Measurements from ENCODE around the gene HOXD10.
A peak's percentile ranks its signal among the peaks of the same experiment; 100 is the strongest.

HOXD10 gene

GRCh38 chr2:176106581-176107539 is 9.7 kb upstream of the HOXD10 start, which contains the start of gene HOXD11:
HOXD11 (plus strand) TSS chr2:176107280; CDS start chr2:176107356, 76 bp downstream.
- H3K36me3 Mint-ChIP-seq = peaks cover 1% of the 10 kb centered on the region
- peak within 1 kb of the TSS; percentile 2 for H3K27ac Mint-ChIP-seq

DNA sequence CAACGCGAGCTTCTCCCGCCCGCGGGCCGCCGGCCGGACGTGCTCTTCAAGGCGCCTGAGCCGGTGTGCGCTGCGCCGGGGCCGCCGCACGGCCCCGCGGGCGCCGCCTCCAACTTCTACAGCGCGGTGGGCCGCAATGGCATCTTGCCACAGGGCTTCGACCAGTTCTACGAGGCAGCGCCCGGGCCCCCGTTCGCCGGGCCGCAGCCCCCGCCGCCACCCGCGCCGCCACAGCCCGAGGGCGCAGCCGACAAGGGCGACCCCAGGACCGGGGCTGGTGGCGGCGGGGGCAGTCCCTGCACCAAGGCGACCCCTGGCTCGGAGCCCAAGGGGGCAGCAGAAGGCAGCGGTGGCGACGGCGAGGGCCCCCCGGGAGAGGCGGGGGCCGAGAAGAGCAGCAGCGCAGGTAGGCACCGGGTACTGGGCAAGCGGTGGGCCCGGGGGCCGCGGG is 8.8 kb upstream of the HOXD10 start:
- Mint-ChIP-seq H3K9me3 (no peaks in the 10 kb centered on the region), H3K4me1 (peaks cover 17% of the 10 kb centered on the region), H3K27ac (no peak overlapping the region), H3K36me3 (peaks cover 1% of the 10 kb centered on the region), H3K4me3 (no peak overlapping the region), H3K27me3 (peaks cover 65% of the 10 kb centered on the region)

More at GRCh38 chr2:176106581-176107539, 9.7 kb upstream of the HOXD10 start, which contains the start of gene HOXD11:
- peaks cover 68% of the 10 kb centered on the region for H3K27me3 Mint-ChIP-seq
- H3K4me3 Mint-ChIP-seq = peak within 1 kb of the TSS; percentile 67
- no peaks in the 10 kb centered on the region for H3K9me3 Mint-ChIP-seq
- peaks cover 17% of the 10 kb centered on the region for H3K4me1 Mint-ChIP-seq

GRCh38 chr2:176109192-176109901 is 7.2 kb upstream of the HOXD10 start:
- Mint-ChIP-seq H3K27me3 (peaks cover 67% of the 10 kb centered on the region), H3K4me1 (peaks cover 14% of the 10 kb centered on the region), H3K27ac (no peak overlapping the region), H3K9me3 (no peaks in the 10 kb centered on the region), H3K36me3 (peaks cover 1% of the 10 kb centered on the region), H3K4me3 (no peak overlapping the region)

- H3K36me3 Mint-ChIP-seq = peaks cover 1% of the 10 kb centered on the region
- H3K27me3 Mint-ChIP-seq = peaks cover 64% of the 10 kb centered on the region
- H3K4me1 Mint-ChIP-seq = peaks cover 14% of the 10 kb centered on the region
- H3K9me3 Mint-ChIP-seq = no peaks in the 10 kb centered on the region
- no peak overlapping the region for H3K4me3 Mint-ChIP-seq
- H3K27ac Mint-ChIP-seq = no peak overlapping the region
Measured at GRCh38 chr2:176109946-176110345, 6.6 kb upstream of the HOXD10 start.

DNA sequence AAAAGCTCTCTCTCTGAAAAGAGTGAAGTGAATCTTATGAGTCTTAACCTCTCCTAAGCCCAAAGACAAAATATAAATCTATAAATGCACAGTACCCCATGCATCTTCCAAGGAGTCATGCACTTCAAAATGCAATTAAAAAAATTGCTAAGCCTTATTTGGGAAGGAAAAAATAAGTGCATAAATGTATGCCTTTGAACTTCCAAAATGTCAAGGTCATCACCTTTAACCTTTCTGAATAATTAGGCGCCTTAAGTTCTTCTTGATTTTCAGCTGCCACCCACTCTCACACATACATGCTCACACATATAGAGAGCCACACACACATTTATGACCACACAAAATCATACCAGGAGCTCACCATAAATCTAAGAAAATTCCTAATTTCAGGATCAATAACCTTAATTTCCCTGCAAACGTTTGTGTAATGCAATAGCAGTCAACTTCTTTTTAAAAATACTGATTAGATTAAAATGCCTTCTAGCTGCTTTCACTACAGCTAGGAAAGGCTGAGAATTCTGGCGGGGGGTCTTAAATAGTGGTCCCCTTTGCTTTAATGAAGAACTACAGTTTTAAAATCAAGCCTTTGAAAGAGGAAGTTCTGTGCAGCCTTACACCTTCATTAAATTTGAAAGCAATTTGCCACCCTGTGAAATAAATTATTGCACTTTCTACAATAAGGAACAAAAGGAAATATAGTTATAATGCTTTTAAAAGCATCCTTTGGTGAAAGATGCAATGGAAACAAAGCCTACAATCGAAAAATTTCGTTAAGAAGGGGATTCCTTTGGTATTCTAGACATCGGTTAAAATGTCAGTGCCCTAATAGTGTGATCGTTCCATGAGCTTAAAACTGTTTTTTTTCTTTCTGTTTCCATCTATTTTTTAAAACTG is 5.9 kb upstream of the HOXD10 start:
- Mint-ChIP-seq H3K9me3 (no peaks in the 10 kb centered on the region), H3K27me3 (peaks cover 61% of the 10 kb centered on the region), H3K4me1 (peaks cover 13% of the 10 kb centered on the region), H3K27ac (no peak overlapping the region), H3K4me3 (no peak overlapping the region), H3K36me3 (peaks cover 1% of the 10 kb centered on the region)

DNA sequence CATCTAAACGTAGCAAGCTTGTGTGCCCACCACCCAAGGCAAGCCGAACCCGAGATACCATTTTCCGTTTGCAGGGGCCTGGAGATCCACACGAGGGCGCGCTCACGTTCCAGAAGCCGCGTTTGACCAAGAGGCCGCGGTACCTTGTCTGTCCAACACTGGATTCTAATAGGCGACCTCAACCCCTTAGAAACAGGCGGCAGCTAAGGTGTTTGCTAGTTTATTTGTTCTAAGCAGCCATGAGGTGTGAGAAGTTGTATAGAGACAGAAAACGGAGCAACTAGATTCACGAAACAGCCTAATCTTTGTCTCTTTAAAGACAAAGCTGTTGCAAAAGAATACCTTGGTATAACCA is 5.3 kb upstream of the HOXD10 start:
- Mint-ChIP-seq H3K36me3 (peaks cover 1% of the 10 kb centered on the region), H3K9me3 (no peaks in the 10 kb centered on the region), H3K27me3 (peaks cover 58% of the 10 kb centered on the region), H3K4me1 (peaks cover 7% of the 10 kb centered on the region), H3K4me3 (no peak overlapping the region), H3K27ac (no peak overlapping the region)

- peaks cover 62% of the 10 kb centered on the region for H3K27me3 Mint-ChIP-seq
- no peak overlapping the region for H3K27ac Mint-ChIP-seq
- H3K36me3 Mint-ChIP-seq = peaks cover 2% of the 10 kb centered on the region
- H3K4me1 Mint-ChIP-seq = peaks cover 5% of the 10 kb centered on the region
- H3K9me3 Mint-ChIP-seq = peaks cover 3% of the 10 kb centered on the region
- no peak overlapping the region for H3K4me3 Mint-ChIP-seq
Measured at GRCh38 chr2:176111846-176112374, 4.7 kb upstream of the HOXD10 start.

DNA sequence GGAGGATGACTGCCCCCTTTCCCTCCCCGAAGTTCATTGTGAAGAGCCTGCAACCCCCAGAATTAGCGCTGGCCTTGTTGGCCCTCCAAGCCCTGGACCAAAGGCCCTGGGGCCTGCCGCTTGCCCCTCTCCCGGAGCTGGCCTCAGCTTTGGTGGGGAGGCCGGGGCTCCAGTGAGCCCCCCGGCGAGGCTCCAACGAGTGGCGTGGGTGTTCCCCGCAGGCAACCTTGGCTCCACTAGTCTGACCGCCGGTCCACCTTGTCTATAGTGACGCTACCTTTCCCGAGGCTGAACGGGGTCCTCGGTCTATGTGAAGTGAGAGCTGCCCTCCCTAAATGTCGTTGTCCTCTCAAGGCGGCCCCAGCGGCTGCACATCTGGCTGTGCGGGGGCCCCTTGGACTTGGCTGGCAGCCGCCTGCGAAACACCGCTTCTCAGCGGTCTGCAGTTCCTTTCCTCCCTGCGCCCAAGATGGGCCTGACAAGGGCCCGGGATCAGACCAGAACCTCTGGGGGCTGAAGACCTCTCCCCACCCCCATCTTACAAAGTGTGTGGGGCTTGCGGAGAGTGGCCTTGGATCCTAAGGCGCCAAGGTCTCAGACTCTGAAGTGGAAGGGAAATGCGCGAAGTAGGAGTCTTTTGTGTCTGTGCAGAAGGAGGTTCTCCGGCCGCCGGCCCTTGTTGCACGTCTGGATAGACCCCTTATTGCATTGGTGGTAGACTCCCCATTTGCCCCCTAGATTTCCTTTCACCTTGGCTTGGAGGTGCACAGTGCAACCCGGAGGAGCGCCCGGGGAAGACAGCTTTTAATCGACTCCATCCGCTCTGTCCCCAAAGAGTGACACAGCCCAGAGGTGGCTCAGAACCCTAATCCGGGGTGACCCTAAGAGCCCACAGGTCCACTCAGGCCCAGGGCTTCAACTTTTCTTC is 3.9 kb upstream of the HOXD10 start:
- H3K27ac Mint-ChIP-seq = no peak overlapping the region
- H3K4me3 Mint-ChIP-seq = no peak overlapping the region
- H3K4me1 Mint-ChIP-seq = peaks cover 5% of the 10 kb centered on the region
- peaks cover 2% of the 10 kb centered on the region for H3K36me3 Mint-ChIP-seq
- peaks cover 64% of the 10 kb centered on the region for H3K27me3 Mint-ChIP-seq
- H3K9me3 Mint-ChIP-seq = peaks cover 6% of the 10 kb centered on the region

DNA sequence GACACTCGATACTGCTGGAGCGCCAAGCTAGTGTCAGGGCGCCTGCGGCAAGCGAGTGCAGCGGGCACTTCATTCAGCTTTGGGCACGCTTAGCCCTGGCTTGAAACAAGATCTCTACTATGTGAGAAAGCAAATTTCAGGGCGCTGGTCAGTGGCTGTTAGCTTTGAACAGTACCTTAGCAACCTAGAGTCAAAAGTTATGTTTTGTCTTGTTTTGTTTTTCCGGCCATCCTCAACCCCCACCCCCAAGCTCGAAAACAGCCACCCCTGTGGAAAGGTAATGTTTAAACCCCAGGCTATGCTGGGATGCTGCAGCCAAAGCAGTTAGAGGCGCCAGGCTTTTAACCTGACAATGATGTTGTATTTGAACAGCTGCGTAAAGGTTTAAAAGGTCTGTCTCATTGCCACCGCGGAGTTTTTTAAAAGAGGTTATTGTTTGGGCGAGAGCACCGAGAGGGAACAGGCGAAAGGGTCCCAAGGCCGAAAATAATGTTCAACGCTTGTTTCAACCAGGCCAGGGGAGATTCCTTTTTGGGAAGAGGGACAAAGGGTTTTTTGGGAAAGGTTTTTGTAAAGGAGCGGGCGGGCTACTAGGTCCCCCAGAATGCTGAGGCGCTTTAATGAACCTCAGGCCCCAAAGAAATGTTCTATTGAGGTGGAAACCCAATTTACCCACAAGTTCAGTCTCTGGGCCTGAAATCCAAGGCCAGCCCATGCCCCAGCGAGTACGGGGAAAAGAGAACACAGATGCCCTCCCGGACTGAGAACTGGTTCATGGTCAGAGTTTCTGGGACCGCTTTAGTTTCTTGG is 2.3 kb upstream of the HOXD10 start:
- peaks cover 11% of the 10 kb centered on the region for H3K9me3 Mint-ChIP-seq
- peaks cover 2% of the 10 kb centered on the region for H3K36me3 Mint-ChIP-seq
- H3K4me1 Mint-ChIP-seq = peaks cover 3% of the 10 kb centered on the region
- no peak overlapping the region for H3K27ac Mint-ChIP-seq
- peaks cover 70% of the 10 kb centered on the region for H3K27me3 Mint-ChIP-seq
- H3K4me3 Mint-ChIP-seq = no peak overlapping the region

- H3K4me3 Mint-ChIP-seq = no peak overlapping the region
- no peaks in the 10 kb centered on the region for H3K4me1 Mint-ChIP-seq
- H3K36me3 Mint-ChIP-seq = peaks cover 2% of the 10 kb centered on the region
- peaks cover 71% of the 10 kb centered on the region for H3K27me3 Mint-ChIP-seq
- H3K27ac Mint-ChIP-seq = peak overlapping the region; percentile 55
- peaks cover 11% of the 10 kb centered on the region for H3K9me3 Mint-ChIP-seq
Measured at GRCh38 chr2:176114930-176115625, 1.5 kb upstream of the HOXD10 start.

DNA sequence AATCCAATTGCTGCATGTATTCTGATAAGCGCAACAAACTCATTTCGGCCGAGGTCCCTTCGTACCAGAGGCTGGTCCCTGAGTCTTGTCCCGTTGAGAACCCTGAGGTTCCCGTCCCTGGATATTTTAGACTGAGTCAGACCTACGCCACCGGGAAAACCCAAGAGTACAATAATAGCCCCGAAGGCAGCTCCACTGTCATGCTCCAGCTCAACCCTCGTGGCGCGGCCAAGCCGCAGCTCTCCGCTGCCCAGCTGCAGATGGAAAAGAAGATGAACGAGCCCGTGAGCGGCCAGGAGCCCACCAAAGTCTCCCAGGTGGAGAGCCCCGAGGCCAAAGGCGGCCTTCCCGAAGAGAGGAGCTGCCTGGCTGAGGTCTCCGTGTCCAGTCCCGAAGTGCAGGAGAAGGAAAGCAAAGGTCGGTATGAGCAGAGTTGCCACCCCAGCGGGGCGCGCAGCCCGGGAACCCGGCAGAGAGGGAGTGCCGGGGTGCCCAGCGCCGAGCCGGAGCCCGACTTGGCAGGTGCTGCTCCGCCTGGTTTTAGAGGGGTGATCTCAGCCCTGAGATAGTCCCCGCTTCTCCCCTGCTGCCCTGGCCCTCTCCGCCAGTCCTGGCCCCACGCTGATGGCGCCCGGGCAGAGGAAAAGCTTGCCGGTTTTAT is 714 bp downstream of the HOXD10 start:
- H3K4me1 Mint-ChIP-seq = no peaks in the 10 kb centered on the region
- peaks cover 11% of the 10 kb centered on the region for H3K9me3 Mint-ChIP-seq
- peaks cover 2% of the 10 kb centered on the region for H3K36me3 Mint-ChIP-seq
- peaks cover 68% of the 10 kb centered on the region for H3K27me3 Mint-ChIP-seq
- peak overlapping the region; percentile 79 for H3K27ac Mint-ChIP-seq
- H3K4me3 Mint-ChIP-seq = no peak overlapping the region

DNA sequence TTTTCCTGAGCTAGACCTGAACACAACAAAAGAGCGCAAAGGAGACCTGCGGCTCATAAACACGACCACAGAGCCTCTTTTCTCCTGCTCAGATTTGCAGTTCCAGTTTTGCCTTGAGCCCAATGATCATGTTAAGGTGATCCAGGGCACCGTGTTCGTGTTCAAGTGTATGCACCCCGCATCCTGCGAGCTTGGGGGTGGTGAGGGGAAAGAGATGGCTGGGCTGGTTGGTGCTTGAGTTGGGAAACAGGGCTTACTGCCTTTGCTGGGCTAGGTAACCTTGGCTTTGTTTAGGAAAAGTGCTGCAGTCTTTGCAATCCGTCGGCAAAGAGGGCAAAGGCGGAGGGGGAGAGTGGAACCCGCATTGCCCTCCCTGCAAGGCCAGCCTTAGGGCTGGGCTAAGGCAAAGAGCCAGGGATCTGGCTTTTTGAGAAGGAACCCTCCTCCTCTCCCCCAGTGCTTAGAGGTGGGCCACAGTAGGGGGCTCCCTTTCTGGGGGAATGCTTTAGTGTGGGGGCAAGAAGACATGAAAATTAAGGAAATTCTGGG is 1.3 kb downstream of the HOXD10 start:
- H3K4me3 Mint-ChIP-seq = no peak overlapping the region
- peaks cover 11% of the 10 kb centered on the region for H3K9me3 Mint-ChIP-seq
- peaks cover 2% of the 10 kb centered on the region for H3K36me3 Mint-ChIP-seq
- H3K27me3 Mint-ChIP-seq = peaks cover 66% of the 10 kb centered on the region
- peak overlapping the region; percentile 66 for H3K27ac Mint-ChIP-seq
- no peaks in the 10 kb centered on the region for H3K4me1 Mint-ChIP-seq

Data from activated naive CD4-positive, alpha-beta T cell treated with anti-CD3 and anti-CD28 coated beads, Interleukin-2, amount 50 U/mL, for 24 hours (primary cell).